HS-27A (cell line): ENCODE results near the gene CHST11.

ENCODE experiments used
- DNase-seq: peaks from one replicate; pipeline ENCODE4 v3.0.0-alpha.2; 2012; ENCODE audit warnings: low read depth, missing footprints

The CHST11 gene

DNA sequence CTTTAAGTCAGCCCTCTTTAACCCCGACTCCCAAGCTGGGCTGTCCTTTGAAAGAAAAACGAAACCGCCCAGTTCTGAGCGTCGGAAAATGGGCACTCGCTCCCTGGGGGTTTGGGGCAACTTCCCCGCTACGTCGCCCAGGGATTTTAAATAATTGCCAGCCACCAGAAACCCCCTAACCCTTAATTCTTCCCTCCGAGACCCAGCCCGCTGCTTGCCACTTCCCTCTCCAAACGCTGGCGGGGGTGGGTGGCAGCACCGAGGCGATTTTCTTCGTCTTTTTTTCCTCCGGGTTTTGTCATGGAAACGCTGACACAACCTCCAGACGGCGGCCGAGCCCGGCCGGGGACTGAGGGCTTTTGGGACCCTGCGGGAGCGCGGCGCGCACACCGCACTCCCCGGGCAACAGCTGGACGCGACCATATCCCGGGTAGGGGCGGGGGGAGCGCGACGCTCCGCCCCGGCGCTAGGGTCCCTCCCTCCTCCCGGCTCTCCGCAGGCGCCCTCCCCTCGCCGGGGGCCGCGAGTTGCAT, at the start of gene CHST11:
TSS of gene CHST11 (plus strand) at position 532 of the 533 bp plus-strand sequence.
- DNase-seq, result no peak

- no peak for DNase-seq
Observed at GRCh38 chr12:104407438-104407837, 49.3 kb upstream of the CHST11 start.

DNA sequence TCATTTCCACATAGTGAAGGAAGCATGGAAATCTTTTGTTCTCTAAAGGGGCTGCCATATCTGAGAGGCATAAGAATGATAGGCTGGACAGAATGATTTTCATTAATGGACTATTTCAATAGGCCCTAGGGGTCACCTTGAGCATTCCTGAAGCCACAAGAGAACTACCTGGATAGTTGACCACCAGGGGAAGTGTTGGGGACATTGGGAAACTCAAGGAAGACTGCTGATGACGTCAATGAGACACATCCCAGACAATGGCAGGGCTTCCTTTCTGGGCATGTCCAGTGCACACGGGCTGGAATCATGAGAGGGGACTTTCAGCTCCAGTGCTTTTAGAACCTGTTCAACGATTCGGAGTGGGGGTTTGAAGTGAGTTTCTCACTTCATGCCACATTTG, 48.8 kb upstream of the CHST11 start:
- DNase-seq, result no peak

- DNase-seq, result no peak
Observed at GRCh38 chr12:104410326-104410725, 46.4 kb upstream of the CHST11 start.

- DNase-seq, result no peak
Observed at GRCh38 chr12:104410786-104411185, 46.0 kb upstream of the CHST11 start.

- DNase-seq, result no peak
Observed at GRCh38 chr12:104411826-104412641, 44.7 kb upstream of the CHST11 start.

- no peak for DNase-seq
Observed at GRCh38 chr12:104412681-104413080, 44.1 kb upstream of the CHST11 start.

DNA sequence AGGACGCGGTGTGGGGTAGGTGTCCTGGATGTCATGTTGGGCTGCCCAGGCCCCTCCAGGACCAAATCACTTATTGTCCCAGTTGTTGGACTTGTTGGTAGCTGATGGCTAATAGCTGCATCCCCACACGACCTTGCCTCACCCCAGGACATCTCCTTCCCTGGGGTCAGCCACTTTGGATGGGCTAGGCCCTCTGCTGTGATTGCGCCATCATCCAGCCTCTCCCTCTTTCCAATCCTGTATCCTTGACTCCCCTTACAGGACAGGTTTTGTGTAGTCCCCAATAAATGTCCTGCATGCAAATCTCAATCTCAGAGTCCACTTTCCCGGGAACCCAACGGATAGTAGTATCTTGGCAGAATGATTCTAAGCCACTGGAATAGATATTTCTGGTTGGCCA, 43.4 kb upstream of the CHST11 start:
- no peak for DNase-seq

DNA sequence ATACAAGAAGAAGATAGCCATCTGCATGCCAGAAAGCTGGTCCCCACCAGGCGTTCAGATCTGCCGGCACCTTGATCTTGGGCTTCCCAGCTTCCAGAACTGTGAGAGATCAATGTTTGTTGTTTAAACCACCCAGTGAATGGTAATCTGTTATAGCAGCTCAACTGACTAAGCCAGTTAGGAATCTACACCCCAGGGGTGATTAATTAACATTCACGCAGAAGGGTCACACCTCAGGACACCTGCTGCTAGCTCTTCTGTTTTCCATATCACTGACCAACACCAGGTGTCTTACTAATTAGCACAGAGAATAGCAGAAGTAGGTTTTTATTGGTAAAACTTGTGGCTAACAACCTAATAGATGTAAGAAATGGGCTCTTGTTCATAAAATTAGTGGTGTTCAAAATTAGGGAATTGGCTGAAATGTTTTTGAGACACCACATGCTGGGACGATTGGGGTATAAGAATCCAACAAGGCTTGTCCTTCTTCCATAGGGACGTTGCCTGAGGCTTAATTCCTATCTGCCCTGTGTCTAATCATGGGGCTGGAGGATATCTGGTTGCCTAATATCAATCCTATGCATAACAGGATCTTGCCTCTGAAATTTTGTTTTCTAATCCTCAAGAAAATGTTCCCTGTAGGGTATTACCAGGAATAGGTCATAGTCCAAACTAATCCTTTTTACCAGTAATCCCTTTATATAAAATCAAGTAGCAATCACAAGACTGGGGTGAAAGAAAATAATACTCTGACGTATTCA, 42.0 kb upstream of the CHST11 start:
- no peak for DNase-seq

DNA sequence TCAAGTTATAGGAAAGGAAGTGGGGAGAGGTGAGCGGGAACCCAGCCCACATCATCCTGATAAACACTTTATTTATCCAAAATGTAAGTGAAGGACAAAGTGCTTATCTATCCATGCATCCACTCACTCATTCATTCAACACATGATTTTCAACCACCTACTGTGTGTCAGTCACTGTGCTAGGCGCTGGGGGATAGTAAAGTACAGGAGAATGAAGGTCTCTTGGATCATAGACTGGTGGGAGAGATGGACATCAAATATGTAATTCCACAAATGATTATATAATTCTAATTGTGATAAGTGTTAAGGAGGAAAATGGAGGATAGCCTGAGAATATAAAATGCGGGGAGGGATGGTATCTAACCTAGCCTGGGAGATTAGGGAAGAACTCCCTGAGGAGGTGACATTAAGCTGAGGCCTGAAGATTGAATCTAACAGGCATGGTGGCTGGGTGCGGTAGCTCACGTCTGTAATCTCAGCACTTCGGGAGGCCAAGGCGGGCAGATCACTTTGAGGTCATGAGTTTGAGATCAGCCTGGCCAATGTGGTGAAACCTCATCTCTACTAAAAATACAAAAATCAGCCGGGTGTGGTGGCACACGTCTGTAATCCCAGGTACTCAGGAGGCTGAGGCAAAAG, 41.3 kb upstream of the CHST11 start:
- no peak for DNase-seq

DNA sequence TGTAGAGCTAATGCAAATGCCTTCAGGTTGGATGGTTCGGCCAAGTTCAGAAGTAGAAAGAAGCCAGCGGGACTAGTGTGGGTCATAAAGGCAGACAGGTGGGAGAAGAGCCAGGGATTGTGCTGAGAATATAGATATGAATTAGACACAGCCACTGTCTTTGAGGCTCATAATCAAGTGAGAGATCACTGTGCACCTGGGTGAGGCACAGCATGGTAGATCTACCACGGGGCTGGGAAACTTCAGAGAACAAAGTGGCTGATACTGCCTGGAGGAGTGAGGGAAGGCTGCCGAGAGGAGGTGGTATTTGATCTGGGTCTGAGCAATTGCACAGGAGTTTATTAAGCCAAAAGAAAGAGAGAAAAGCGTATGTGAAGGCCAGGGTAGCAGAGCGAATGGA, 40.6 kb upstream of the CHST11 start:
- DNase-seq, result no peak

GRCh38 chr12:104416585-104416984, 40.2 kb upstream of the CHST11 start:
- no peak for DNase-seq

DNA sequence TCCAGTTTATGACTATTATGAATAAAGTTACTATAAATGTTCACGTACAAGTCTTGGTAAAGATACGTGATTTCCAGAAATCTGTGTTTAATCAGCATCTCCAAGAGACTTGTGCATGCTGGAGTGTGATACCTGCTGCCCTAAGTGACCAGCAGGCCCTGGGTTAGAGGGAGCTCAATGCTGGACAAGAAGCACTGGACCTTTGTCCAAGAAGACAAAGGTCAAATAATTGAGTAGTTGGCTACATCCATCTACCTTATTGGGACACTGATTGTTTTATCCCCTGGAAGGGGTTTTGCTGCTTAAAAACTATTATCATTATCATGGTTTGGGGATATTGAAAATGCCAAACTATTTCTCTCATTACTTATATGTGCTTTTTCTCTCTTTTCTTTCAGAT, 37.0 kb upstream of the CHST11 start:
- no peak for DNase-seq

DNA sequence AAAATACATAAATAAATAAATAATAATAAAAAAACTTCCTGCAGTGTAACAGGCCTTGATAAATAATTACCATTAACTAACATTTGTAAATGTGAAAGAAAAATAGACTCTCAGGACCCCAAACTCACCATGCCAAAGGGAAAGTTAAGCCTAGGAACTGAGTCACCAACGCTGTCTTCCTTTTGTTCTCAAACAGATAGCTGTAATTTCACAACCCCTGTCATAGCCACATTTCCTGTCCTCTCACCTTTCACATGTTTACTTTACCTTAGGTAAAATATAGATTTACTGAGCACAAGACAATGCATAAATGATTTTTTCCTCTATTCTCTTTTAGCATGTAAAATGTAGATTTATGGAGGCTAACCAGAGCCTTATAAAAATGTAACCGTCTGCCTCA, 35.9 kb upstream of the CHST11 start:
- DNase-seq, result no peak

- no peak for DNase-seq
Observed at GRCh38 chr12:104421343-104421742, 35.4 kb upstream of the CHST11 start.

DNA sequence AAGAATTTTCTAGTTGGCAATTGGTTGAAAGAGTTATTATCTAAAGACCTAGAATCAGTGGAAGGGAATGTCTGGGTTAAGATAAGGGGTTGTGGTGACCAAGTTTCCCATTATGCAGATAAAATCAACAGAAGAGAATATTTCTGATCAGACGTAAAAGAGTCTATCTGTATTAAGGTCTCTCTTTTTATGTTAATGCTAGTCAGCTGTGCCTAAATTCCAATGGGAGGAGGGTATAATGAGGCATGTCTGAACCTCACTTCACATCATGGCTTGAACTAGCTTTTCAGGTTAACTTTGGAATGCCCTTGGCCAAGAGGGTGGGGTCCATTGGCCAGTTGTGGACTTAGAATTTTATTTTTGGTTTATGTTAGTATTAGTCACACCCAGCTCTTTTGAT, 34.3 kb upstream of the CHST11 start:
- peak; percentile 4 for DNase-seq

DNA sequence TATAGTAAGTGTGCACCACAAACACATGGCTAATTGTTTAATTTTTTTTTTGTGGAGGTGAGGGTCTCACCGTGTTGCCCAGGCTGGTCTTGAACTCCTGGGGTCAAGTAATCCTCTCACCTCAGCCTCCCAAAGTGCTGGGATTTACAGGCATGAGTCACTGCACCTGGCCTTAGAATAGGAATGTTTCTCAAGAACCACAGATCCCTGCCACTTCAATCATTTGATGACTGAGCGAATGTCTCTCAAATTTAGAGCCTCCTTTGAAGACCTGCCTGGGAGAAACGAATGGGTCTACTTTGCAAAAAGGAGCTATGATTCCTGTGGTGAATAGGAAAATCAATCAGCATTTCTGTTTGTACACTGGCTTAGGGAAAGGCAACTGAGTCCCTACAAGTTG, 33.5 kb upstream of the CHST11 start:
- no peak for DNase-seq

DNA sequence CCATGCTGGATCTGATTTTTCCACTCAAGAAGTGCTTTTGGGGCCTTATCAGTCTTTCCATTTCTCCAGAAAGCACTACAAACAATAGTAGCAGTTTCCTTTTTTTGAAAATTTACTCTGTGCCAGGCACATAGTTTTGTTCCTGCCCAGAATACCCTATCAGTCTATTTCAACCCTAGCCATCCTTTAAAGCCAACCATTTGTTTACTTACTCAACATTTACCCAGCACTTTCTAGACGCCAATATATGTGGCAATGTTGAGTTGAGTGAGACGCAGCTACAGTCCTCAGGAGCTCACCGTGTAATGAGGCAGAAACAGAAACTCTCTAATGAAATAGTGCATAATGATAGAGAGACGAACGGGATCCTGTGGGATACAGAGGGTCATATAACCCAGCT, 32.9 kb upstream of the CHST11 start:
- no peak for DNase-seq

DNA sequence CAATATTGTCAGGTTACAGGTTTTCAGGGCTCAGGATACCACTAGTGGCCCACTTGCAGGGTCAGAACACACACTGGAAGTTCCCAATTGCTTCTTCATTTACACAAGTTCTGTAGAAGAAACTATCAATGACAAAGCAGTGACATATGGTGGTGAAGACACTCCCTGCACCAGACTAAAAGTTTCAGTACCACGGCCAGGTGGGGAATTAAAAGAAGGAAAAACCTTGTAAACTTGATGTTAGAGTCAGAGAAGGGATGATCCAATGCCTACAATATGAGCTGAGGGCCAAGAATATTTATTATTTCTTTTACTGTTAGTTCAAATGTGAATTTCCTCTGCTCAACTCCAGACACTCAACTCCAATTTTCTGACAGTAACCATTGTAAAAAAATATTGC, 31.8 kb upstream of the CHST11 start:
- no peak for DNase-seq

- no peak for DNase-seq
Observed at GRCh38 chr12:104425614-104426013, 31.1 kb upstream of the CHST11 start.

GRCh38 chr12:104426926-104427546, 29.7 kb upstream of the CHST11 start:
- peak; percentile 9 for DNase-seq

- DNase-seq, result no peak
Observed at GRCh38 chr12:104427547-104427938, 29.2 kb upstream of the CHST11 start.
